BE2C (cell line): Measurements from ENCODE around the gene ACTC1.

Experiments used
- DNase-seq: peaks from one replicate; pipeline ENCODE4 v3.0.0-alpha.2; 2020
- H3K27me3 ChIP-seq: fragments of 250-450 bp; sonication (Bioruptor Pico); 2 replicates; pipeline ENCODE4 v1.5.1; 2020; ENCODE audit warnings: mild to moderate bottlenecking
- H3K36me3 ChIP-seq: fragments of 250-450 bp; sonication (Bioruptor Pico); 2 replicates; pipeline ENCODE4 v1.5.1; 2020; ENCODE audit warnings: mild to moderate bottlenecking
- H3K4me1 ChIP-seq: fragments of 250-450 bp; sonication (Bioruptor Pico); 2 replicates; pipeline ENCODE4 v1.5.1; 2020
- H3K4me3 ChIP-seq: 2 replicates; pipeline ENCODE4 v1.5.1; 2011; ENCODE audit warnings: low read depth, low read length
- H3K9me3 ChIP-seq: fragments of 250-450 bp; sonication (Bioruptor Pico); 2 replicates; pipeline ENCODE4 v1.5.1; 2020
- CTCF ChIP-seq: IDR thresholded peaks from 2 replicates; pipeline ENCODE4 v1.5.1; 2012; ENCODE audit warnings: mild to moderate bottlenecking, low read depth, low read length

Gene ACTC1

GRCh38 chr15:34794590-34795206 is 651 bp downstream of the ACTC1 start:
- H3K9me3 ChIP-seq: no peaks in the 10 kb centered on the region
- no peak for DNase-seq
- no peak overlapping the region for H3K4me3 ChIP-seq
- TF ChIP-seq CTCF: no peak
- no peaks in the 10 kb centered on the region for H3K27me3 ChIP-seq
- H3K4me1 ChIP-seq: peaks cover 4% of the 10 kb centered on the region; the same call in 1 of the 2 replicates
- H3K36me3 ChIP-seq: no peaks in the 10 kb centered on the region

GRCh38 chr15:34793901-34794300 is 1.4 kb downstream of the ACTC1 start:
- Histone ChIP-seq H3K36me3 (no peaks in the 10 kb centered on the region), H3K4me1 (0 out of 2 replicates have a peak, but pooled peaks cover 2% of the 10 kb centered on the region), H3K4me3 (no peak overlapping the region), H3K9me3 (no peaks in the 10 kb centered on the region), H3K27me3 (no peaks in the 10 kb centered on the region)
- TF ChIP-seq CTCF: no peak
- DNase-seq: no peak

- Histone ChIP-seq H3K9me3 (no peaks in the 10 kb centered on the region), H3K4me1 (no peaks in the 10 kb centered on the region), H3K27me3 (no peaks in the 10 kb centered on the region), H3K4me3 (no peak overlapping the region), H3K36me3 (no peaks in the 10 kb centered on the region)
- no peak for DNase-seq
- no peak for TF ChIP-seq CTCF
Observed at GRCh38 chr15:34793071-34793470, 2.3 kb downstream of the ACTC1 start.

- H3K9me3 ChIP-seq: no peaks in the 10 kb centered on the region
- H3K4me1 ChIP-seq: no peaks in the 10 kb centered on the region
- no peak overlapping the region for H3K4me3 ChIP-seq
- H3K27me3 ChIP-seq: no peaks in the 10 kb centered on the region
- TF ChIP-seq CTCF: no peak
- DNase-seq: no peak
- H3K36me3 ChIP-seq: no peaks in the 10 kb centered on the region
Observed at GRCh38 chr15:34791701-34792100, 3.6 kb downstream of the ACTC1 start.

- Histone ChIP-seq H3K27me3 (no peaks in the 10 kb centered on the region), H3K4me1 (no peaks in the 10 kb centered on the region), H3K36me3 (no peaks in the 10 kb centered on the region), H3K4me3 (no peak overlapping the region), H3K9me3 (no peaks in the 10 kb centered on the region)
- TF ChIP-seq CTCF: no peak
- DNase-seq: no peak
Observed at GRCh38 chr15:34790121-34790520, 5.2 kb downstream of the ACTC1 start.

GRCh38 chr15:34789326-34789725 is 6.0 kb downstream of the ACTC1 start:
- Histone ChIP-seq H3K9me3 (no peaks in the 10 kb centered on the region), H3K4me3 (no peak overlapping the region), H3K4me1 (peaks cover under 1% of the 10 kb centered on the region; the same call in 1 of the 2 replicates), H3K27me3 (no peaks in the 10 kb centered on the region), H3K36me3 (no peaks in the 10 kb centered on the region)
- no peak for DNase-seq
- TF ChIP-seq CTCF: no peak
